Endodermal cell (in vitro differentiated cells): ENCODE measurements around the gene LMBR1. TPM values are rescaled to one million over a fixed set of nuclear protein-coding genes. Genes with fewer than 3 reads are reported as not detected.

Experiments used
- DNase-seq: peaks from one replicate; pipeline ENCODE4 v3.0.0-alpha.2; 2017
- H3K27ac ChIP-seq: 2 replicates; pipeline ENCODE4 v1.5.1; 2013; ENCODE audit warnings: mild to moderate bottlenecking, low read depth, low read length, moderate library complexity
- H3K27me3 ChIP-seq: 2 replicates; pipeline ENCODE4 v1.6.1; 2013; ENCODE audit warnings: mild to moderate bottlenecking, low read length, moderate library complexity; ENCODE audit not compliant: insufficient read depth, control insufficient read depth, poor library complexity, severe bottlenecking
- H3K36me3 ChIP-seq: 2 replicates; pipeline ENCODE4 v1.7.0; 2013; ENCODE audit warnings: mild to moderate bottlenecking, low read length, moderate library complexity; ENCODE audit not compliant: control insufficient read depth, insufficient read depth
- H3K4me1 ChIP-seq: one replicate; pipeline ENCODE4 v1.7.0; 2013; ENCODE audit warnings: low read length; ENCODE audit not compliant: control insufficient read depth, insufficient read depth
- H3K4me3 ChIP-seq: 2 replicates; pipeline ENCODE4 v1.5.1; 2013; ENCODE audit warnings: mild to moderate bottlenecking, low read length, moderate library complexity
- H3K9ac ChIP-seq: 2 replicates; pipeline ENCODE4 v1.6.1; 2013; ENCODE audit warnings: mild to moderate bottlenecking, low read length, moderate library complexity; ENCODE audit not compliant: poor library complexity, severe bottlenecking; ENCODE audit errors: extremely low read depth
- H3K9me3 ChIP-seq: 2 replicates; pipeline ENCODE4 v1.6.1; 2013; ENCODE audit warnings: mild to moderate bottlenecking, low read length, moderate library complexity; ENCODE audit not compliant: control insufficient read depth
- H3K27ac Mint-ChIP-seq: 2 replicates; pipeline ENCODE4 v1.8.0; 2020; ENCODE audit warnings: mixed read lengths
- H3K27me3 Mint-ChIP-seq: 2 replicates; pipeline ENCODE4 v1.8.0; 2021; ENCODE audit warnings: mild to moderate bottlenecking, mixed read lengths; ENCODE audit not compliant: insufficient read depth
- H3K36me3 Mint-ChIP-seq: 2 replicates; pipeline ENCODE4 v1.8.0; 2020; ENCODE audit warnings: low read depth, mixed read lengths
- H3K4me1 Mint-ChIP-seq: 2 replicates; pipeline ENCODE4 v1.8.0; 2020; ENCODE audit warnings: mixed read lengths
- H3K4me3 Mint-ChIP-seq: 2 replicates; pipeline ENCODE4 v1.8.0; 2020; ENCODE audit warnings: mild to moderate bottlenecking, moderate library complexity, mixed read lengths
- H3K9me3 Mint-ChIP-seq: 2 replicates; pipeline ENCODE4 v1.8.0; 2020; ENCODE audit warnings: mild to moderate bottlenecking, mixed read lengths
- WGBS, 2 experiments: methylation state at CpG; one replicate each; pipeline versions ENCODE4 v1.1.5 to v1.1.7; 2013; ENCODE audit warnings: missing lambda C conversion rate in 2 of 2, mixed read lengths in 1 of 2; ENCODE audit not compliant: insufficient coverage in 1 of 2, insufficient read length in 1 of 2; 5-methylcytosine and 5-hydroxymethylcytosine counted together
- total RNA-seq, 2 donors: library from RNA; stranded (reverse); fragmentation: NEBNext Ultra II Directional in 1 of 2; extraction: Animal tissue kit (Norgen Biotek cat#: 25700) in 1 of 2; gene quantifications; 2 replicates in 1 of 2; 3 replicates in 1 of 2; pipeline ENCODE4 v1.2.1, GENCODE V29; 2021
- TF ChIP-seq, protein P1 (sequence below): fragments of 200-600 bp; sonication (generic); conservative IDR thresholded peaks from 2 replicates; pipeline ENCODE4 v1.5.0; 2021; ENCODE audit warnings: antibody characterized with exemption, mild to moderate bottlenecking

The LMBR1 gene
- total RNA-seq, 2 donors from 2014 or later = 80.9 to 88.3 TPM

DNA sequence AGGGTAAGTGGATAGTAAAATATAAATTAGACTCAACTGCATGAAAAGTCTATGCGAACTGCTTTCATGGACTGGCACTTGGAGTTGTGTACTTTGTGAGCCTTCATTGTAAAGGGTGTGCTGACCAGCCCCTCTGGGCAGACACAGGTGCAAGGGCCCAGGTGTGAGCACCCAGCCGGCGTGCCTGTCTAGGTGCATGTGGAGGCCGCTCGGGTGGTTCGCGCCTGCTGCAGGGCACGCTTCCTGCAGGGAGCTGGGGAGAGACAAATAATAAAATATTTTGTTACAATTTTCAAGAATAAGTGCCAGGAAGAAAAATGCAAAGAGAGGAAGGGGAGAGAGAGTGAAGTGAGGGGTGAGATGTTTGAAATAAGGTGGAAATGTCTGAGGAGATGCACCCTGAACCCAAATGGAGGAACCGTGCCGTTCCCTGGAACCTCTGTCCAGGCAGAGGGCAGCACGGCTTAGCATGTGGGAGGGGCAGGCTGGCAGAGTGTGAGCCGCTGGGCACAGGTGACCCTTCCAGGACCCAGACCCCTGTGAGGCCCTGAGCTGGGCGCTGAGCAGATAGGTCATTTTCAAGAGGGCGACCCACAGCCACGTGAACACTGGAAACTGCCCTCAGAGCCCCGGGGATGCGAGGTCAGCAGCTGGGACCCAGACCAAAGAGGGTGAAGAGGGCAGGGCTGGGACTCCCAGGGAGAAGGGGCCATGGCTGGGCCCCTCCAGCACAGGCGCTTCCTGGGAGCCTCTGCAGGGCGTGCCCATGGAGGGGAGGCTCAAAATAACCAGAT, 223.8 kb downstream of the LMBR1 start:
- no peak for DNase-seq

DNA sequence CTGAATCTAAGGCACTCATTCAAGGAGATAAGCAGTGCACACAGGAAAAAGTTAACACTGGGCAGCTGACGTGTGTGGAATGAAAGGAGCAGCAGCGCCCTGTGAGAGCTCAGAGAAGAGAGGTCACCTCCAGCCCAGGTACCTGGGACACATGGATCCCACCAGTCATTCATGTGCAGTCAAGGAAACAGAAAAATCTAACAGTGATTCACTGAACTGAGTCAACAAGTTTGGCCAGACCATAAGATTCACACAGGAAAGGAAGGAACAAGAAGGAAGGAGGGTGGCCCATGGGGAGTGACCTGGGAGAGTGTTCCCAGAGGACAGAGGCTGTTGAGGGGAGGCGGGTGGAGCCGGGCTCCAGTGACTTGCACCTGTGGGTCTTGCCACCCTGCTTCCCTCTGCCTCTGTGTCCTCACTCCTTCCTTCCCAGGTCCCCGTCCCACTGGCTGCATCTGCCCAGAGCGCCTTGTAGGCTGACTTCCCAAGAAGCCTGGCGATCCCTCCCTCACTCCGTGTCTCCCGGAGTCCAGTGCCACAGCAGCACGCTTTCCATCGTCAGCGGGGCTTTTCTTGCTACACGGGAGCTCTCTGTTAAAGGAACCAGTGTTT, 224.7 kb downstream of the LMBR1 start:
- Mint-ChIP-seq H3K36me3 (peaks cover 25% of the 10 kb centered on the region), H3K9me3 (no peaks in the 10 kb centered on the region), H3K4me1 (peaks cover 31% of the 10 kb centered on the region), H3K27me3 (no peaks in the 10 kb centered on the region), H3K4me3 (no peak overlapping the region), H3K27ac (no peak overlapping the region)
- peaks cover 15% of the 10 kb centered on the region for H3K36me3 ChIP-seq
- no peak overlapping the region for H3K4me3 ChIP-seq
- no peaks in the 10 kb centered on the region for H3K27me3 ChIP-seq
- no peak overlapping the region for H3K9ac ChIP-seq
- no peak for DNase-seq
- WGBS, 2 experiments = 95 to 99% methylated on average over 8 to 13 of the region's 13 CpGs
- TF ChIP-seq, protein P1, sequence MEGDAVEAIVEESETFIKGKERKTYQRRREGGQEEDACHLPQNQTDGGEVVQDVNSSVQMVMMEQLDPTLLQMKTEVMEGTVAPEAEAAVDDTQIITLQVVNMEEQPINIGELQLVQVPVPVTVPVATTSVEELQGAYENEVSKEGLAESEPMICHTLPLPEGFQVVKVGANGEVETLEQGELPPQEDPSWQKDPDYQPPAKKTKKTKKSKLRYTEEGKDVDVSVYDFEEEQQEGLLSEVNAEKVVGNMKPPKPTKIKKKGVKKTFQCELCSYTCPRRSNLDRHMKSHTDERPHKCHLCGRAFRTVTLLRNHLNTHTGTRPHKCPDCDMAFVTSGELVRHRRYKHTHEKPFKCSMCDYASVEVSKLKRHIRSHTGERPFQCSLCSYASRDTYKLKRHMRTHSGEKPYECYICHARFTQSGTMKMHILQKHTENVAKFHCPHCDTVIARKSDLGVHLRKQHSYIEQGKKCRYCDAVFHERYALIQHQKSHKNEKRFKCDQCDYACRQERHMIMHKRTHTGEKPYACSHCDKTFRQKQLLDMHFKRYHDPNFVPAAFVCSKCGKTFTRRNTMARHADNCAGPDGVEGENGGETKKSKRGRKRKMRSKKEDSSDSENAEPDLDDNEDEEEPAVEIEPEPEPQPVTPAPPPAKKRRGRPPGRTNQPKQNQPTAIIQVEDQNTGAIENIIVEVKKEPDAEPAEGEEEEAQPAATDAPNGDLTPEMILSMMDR = no peak
- H3K9me3 ChIP-seq = no peaks in the 10 kb centered on the region
- H3K27ac ChIP-seq = no peak overlapping the region
- peaks cover 9% of the 10 kb centered on the region for H3K4me1 ChIP-seq

More for the DNA sequence above, 223.8 kb downstream of the LMBR1 start:
- Mint-ChIP-seq H3K36me3 (peaks cover 20% of the 10 kb centered on the region), H3K27me3 (no peaks in the 10 kb centered on the region), H3K27ac (no peak overlapping the region), H3K4me1 (peaks cover 40% of the 10 kb centered on the region), H3K9me3 (no peaks in the 10 kb centered on the region), H3K4me3 (no peak overlapping the region)
- no peak overlapping the region for H3K9ac ChIP-seq
- no peaks in the 10 kb centered on the region for H3K27me3 ChIP-seq
- TF ChIP-seq, protein P1 = no peak
- no peak overlapping the region for H3K27ac ChIP-seq
- H3K9me3 ChIP-seq = no peaks in the 10 kb centered on the region
- H3K4me3 ChIP-seq = no peak overlapping the region
- WGBS, 2 experiments = 94 to 95% methylated on average over 8 to 19 of the region's 19 CpGs
- peaks cover 12% of the 10 kb centered on the region for H3K4me1 ChIP-seq
- H3K36me3 ChIP-seq = peaks cover 15% of the 10 kb centered on the region

DNA sequence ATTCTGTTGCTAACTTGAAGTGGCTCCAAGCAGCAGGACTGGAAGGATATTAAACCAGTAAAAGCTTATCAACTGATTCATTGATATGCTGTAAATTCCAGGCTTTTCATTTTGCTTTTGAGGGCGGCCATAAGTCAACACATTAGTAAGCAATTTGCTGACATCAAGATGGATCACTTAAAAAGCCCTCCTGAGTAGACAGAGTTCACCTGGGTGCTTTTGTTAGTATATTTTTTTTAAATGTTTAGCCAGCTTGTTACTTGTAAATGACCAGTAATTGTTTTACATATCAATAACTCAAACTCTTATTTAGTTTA, 225.9 kb downstream of the LMBR1 start:
- Mint-ChIP-seq H3K36me3 (peaks cover 29% of the 10 kb centered on the region), H3K4me3 (peak overlapping the region; percentile 17), H3K27ac (peak overlapping the region; percentile 94), H3K9me3 (no peaks in the 10 kb centered on the region), H3K4me1 (peaks cover 31% of the 10 kb centered on the region), H3K27me3 (no peaks in the 10 kb centered on the region)
- peak overlapping the region; percentile 52 for H3K27ac ChIP-seq
- H3K4me3 ChIP-seq = peak overlapping the region; percentile 5
- H3K27me3 ChIP-seq = no peaks in the 10 kb centered on the region
- H3K4me1 ChIP-seq = peaks cover 9% of the 10 kb centered on the region
- DNase-seq = no peak
- 43 to 56% methylated on average over 1 of the region's 1 CpG for WGBS, 2 experiments
- peaks cover 6% of the 10 kb centered on the region for H3K36me3 ChIP-seq
- TF ChIP-seq, protein P1 = no peak
- H3K9me3 ChIP-seq = no peaks in the 10 kb centered on the region
- H3K9ac ChIP-seq = no peak overlapping the region
